UCSD-AML1 (cell line): ENCODE measurements around the gene NOL8.

ENCODE experiments used
- DNase-seq: peaks from one replicate; lab custom pipeline; 2025; ENCODE audit not compliant: unreplicated experiment; lab: John Stamatoyannopoulos, UW

NOL8 gene

GRCh38 chr9:92270511-92270910 lies 54.6 kb downstream of the NOL8 start:
- no peak for DNase-seq

DNA sequence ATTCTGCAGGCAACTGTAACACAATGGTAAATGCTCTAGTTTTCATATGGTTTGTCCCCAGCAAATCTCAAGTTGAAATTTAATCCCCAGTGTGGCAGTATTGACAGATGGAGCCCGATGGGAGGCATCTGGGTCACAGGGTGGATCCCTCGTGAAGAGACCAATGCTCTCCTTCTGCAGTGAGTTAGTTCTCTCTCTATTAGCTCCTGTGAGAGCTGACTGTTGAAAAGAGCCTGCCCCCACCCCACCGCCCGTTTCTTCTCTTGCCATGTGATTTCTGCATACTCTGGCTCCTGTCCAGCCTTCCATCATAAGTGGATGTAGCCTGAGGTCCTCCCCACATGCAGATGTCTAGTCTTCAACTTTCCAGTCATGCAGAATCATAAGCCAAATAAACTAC lies 58.7 kb downstream of the NOL8 start:
- no peak for DNase-seq

DNA sequence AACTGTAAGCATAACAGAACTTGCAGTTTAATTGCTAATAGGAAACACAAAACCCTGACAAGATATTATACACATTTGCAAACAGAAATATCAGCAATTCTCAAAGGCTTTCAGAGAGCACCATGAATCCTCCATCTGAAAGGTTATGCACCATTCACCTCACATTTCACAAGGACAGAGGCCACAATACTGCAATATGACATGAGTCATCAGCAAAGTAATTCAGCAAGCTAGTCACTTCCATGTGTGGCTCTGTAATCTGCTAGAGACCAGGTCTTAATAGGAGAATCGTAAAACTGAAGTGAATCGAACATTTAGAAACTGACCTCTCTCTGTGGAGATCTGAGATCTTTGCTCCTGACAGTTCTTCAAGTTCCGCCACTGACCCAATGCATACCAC lies 60.0 kb downstream of the NOL8 start:
- no peak for DNase-seq

DNA sequence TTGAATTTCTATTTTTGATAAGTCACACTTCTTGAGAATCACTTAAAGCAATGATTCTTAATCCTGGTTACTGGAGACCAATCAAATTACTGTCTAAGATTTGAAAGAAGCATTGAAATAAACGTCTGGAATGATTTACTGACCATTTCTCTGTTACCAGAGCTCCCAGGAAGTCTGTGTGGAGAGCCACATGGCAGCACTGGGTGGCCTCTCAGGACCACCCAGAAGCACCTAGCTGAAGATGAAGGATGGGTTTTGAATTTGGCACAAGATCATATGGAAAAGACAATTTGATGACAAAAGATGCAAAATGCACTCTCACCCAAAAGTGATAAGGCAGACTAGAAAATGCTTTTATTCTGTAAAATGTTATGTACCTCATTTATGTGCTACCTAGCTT lies 62.0 kb downstream of the NOL8 start:
- no peak for DNase-seq

DNA sequence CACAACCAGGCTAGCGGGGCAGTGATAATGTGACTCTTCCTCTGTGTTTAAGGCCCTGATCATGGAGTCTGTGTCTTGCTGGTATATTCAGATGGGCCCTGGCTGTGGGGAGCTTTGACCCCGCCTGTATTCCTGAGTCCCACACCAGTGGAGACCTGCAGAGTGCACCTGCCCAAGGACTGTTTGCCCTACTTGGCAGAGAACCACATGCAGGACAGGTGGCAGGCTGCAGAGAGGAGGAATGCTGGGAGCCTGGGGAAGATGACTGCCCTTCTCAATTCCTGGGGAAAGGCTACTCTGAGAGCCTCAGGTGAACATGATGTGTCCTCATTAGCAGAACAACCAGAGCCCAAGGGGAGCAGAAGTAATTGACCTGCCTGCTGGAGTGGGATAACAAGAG lies 67.8 kb downstream of the NOL8 start:
- no peak for DNase-seq

DNA sequence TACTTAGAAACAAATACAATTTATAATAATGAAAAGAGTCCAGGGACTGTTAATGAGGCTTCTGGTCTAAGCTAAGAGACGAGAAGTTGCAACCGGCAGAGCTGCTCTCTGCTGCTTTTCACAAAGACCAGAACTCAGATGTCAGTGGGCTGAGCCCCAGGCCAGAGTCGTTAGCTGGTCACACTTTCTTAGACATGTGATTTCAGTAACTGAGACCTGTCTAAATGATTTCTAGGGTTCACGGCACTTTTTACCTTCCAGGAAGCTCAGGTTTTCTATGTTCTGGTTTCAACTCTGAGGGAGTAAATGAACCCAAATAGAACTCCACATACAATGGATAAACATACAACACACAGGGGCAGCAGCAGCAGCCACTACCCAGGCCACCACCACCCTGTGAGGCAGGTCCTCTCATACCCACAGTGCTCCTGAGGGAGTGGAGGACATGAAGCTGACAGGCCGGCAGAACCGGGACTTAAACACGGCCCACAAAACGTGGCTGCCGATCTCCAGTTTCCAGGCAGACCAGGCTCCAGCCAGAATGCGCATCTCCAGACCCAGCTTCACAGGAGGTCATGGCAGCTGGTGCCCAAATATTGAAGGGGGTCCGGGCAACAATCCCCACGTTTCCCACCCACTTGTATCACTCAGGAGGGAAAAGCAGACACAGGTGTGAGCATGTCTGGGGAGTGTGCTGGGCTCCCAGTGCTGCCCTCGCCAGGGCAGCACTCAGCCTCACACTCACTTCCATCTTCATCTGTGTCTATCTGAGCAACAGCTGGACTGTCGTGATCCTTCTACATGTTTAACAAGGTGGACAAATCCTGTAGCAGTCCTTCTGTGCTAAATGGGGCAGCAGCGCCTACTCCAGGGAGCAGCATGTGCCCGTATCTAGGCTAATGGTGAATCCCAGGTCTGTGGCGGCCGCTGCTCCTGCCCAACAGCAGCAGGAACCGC lies 70.5 kb downstream of the NOL8 start:
- no peak for DNase-seq

DNA sequence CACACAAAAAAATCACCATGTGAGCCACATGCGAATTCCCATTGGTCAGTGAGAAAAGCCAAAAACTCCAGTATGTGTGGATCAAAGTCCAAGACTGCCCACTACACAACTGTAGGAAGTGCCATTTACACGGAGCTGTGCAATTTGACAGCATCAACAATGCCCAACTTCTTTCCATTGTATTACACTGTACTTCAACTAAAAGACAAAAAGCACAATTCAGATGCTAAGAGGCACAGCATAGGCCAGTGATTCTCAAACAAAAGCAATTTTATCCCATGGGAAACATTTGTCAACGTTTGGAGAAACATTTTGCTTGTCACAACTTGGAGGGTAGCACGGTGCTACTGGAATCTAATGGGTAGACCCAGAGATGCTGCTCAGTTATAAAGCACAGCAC lies 71.5 kb downstream of the NOL8 start:
- no peak for DNase-seq

GRCh38 chr9:92247981-92248380 lies 77.2 kb downstream of the NOL8 start:
- DNase-seq: no peak
